ENCODE data around the gene STRADB.
"Not testable (repeated sequence)": the region's sequence is repeated elsewhere in the genome, so short reads cannot be mapped to it uniquely, and the experiment has no call there.

The STRADB gene

DNA sequence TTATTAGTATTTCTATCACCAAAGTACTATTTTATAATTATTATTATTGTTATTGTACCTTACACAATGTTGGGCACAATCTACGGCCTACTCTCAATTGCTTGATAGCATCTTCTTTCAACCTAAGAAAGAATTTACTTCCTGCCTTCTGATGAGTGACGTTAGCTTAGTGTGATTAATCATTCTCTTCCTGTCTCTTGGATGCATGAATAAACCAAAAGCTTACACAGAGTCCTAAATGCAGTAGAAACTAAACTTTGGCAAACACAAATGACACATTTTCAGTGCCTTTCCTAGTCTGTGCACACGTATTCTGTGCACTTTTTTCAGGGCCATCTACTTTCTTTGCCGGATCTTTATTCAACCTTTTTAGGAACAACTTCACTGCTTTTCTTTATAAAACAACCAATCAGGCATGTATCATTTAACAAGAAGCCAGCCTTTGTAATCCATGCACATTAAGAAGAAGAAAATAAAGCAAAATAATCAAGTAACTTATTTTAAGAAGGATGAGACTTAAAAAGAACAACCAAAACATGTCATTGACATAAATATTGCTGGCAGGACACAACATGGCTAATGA, 19.4 kb upstream of the STRADB start:
- no peak for DNase-seq (ENCODE audit: low read depth)
- TF ChIP-seq, protein P1, sequence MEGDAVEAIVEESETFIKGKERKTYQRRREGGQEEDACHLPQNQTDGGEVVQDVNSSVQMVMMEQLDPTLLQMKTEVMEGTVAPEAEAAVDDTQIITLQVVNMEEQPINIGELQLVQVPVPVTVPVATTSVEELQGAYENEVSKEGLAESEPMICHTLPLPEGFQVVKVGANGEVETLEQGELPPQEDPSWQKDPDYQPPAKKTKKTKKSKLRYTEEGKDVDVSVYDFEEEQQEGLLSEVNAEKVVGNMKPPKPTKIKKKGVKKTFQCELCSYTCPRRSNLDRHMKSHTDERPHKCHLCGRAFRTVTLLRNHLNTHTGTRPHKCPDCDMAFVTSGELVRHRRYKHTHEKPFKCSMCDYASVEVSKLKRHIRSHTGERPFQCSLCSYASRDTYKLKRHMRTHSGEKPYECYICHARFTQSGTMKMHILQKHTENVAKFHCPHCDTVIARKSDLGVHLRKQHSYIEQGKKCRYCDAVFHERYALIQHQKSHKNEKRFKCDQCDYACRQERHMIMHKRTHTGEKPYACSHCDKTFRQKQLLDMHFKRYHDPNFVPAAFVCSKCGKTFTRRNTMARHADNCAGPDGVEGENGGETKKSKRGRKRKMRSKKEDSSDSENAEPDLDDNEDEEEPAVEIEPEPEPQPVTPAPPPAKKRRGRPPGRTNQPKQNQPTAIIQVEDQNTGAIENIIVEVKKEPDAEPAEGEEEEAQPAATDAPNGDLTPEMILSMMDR (IDR thresholded peaks at IDR 0.05; ENCODE audit: low read depth, low read length, missing control alignments), result no peak
- H3K4me3 ChIP-seq (ENCODE audit: low read depth, low read length), result no peak overlapping the region

DNA sequence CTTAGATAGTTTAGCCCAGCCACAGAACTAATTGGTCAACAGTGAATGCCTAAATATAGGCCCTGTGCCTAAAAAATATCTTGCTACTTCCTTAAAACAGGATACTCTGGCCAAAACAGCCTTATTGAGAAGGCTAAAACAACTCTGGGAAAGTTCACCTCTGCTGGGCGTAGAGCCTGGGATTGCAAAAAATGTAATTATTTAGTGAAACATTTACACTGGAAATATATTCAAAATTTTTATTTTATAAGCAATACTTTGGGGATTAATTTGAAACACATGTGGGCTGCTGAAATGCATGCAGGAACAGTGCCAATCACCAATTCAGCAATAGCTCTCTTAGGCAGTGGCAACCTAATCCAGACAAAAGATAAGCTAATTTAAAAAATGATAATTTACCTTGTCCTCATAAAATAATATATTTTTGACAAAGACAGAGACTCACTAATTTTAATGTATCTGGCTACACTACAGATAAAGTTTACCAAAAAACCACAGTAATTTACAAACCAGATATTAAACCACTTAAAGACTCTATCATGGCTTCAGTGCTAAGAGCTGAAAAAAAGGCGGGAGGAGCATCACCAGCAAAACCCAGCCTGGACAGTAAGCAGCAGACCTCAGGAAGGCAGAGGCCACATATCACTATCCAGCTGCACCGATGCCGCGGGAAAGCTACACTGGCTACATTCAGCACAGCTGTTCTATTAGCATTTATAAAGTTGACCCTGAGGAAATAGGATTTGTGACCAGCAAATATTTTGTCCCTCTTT, 18.7 kb upstream of the STRADB start:
- DNase-seq (ENCODE audit: low read depth), result no peak
- H3K4me3 ChIP-seq (ENCODE audit: low read depth, low read length), result no peak overlapping the region
- TF ChIP-seq, protein P1 (IDR thresholded peaks at IDR 0.05; ENCODE audit: low read depth, low read length, missing control alignments), result no peak

DNA sequence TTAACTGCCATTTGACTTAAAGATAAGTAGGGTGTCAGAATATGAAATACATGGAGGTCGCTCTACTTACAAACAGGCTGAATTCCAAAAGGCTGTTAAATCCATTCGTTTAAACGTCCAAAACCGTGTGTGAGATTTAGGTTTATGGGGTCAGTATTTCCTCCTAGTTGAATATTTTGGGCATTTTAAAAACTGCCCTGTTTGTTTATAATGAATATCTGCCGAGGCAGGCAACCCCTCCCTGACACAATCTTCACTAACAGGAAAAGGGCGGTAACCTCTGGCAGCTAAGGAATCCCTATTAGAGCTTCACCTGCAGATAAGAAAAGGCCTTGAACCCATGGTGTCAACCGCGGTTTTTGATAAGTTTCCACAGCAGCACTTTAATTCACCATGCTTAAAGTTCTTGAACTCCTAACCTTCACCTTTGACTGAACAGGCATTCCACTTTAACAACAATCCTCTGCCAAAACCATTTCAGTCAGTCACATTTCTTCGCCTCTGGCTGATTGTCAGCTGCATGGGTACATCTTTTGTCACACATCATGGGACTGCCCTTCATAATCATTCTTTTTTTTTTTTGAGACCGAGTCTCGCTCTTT, 18.0 kb upstream of the STRADB start:
- no peak overlapping the region for H3K4me3 ChIP-seq (ENCODE audit: low read depth, low read length)
- TF ChIP-seq, protein P1 (IDR thresholded peaks at IDR 0.05; ENCODE audit: low read depth, low read length, missing control alignments), result no peak
- no peak for DNase-seq (ENCODE audit: low read depth)

DNA sequence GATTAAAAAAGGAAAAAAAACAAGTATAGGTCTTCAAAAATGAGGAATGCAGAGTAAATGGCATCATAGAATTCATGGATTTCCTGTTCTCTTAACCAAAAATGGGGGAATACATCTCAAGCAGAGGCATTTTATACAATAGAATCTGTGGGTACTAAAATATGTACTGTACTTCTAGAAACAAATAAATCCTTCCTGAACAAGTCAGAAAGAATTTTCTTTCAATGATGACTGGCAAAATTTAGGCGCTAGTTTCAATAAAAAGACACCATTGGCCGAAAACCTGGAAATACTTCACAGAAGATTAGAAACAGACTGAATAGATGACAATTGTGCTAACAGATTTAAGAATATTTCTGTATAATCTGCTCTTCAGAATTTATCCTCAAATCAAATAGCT, 15.4 kb upstream of the STRADB start:
- no peak for DNase-seq (ENCODE audit: low read depth)
- TF ChIP-seq, protein P1 (IDR thresholded peaks at IDR 0.05; ENCODE audit: low read depth, low read length, missing control alignments), result no peak
- H3K4me3 ChIP-seq (ENCODE audit: low read depth, low read length), result no peak overlapping the region

DNA sequence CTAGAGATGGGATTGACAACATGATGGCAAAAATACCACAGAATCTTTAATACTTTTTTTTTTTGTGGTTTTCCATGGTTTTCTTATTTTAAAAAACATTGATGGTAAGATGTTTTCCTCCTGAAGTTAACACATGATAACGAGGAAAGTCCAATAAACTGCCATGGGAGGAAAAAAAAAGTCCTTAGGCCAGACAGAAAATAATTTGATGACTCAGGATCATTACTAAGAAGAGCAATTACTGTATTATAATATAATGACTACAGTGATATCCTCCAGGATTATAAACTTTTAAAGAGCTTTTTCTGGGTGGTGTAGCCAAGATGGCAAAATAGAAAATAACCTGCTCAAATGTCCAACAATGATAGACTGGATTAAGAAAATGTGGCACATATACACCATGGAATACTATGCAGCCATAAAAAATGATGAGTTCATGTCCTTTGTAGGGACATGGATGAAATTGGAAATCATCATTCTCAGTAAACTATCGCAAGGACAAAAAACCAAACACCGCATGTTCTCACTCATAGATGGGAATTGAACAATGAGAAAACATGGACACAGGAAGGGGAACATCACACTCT, 12.1 kb upstream of the STRADB start:
- not testable (repeated sequence) for DNase-seq (ENCODE audit: low read depth); H3K4me3 ChIP-seq (ENCODE audit: low read depth, low read length)

DNA sequence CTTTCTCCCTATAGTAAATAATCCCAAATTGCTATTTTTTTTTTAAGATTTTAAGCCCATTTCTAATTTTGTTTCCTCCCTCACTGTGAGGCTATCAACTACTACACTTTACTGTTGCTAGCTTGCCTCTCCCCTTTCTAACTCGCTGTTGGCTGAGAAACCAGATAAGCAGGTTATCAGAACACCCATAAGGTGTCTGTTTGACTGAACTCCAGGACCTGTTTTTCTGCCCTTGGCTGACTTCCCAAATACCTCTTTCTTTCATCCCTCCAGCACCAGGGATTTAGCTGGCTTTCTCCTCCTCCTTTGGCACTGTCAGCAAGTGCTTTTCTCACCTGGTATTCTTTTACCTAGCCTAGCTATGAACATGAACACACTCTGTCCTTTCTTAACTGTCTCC, 11.4 kb upstream of the STRADB start:
- TF ChIP-seq, protein P1 (IDR thresholded peaks at IDR 0.05; ENCODE audit: low read depth, low read length, missing control alignments), result no peak
- no peak overlapping the region for H3K4me3 ChIP-seq (ENCODE audit: low read depth, low read length)
- no peak for DNase-seq (ENCODE audit: low read depth)

DNA sequence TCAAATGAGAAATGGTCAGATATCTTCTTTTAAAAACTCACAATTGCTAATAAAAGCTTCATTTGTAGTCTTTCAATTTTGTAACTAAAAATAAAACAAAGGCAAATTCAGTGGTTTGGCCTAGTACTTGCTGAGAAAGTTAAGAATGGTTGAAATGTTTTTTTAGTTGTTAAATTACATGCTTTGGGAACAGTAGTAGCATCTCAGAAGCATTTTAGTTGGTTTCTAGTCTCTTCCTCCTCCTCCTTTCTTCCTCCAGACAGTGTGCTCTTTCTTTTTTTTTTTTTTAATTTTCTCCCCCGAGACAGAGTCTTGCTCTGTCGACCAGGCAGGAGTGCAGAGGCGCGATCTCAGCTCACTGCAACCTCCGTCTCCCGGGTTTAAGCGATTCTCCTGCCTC, 10.1 kb upstream of the STRADB start:
- DNase-seq (ENCODE audit: low read depth), result no peak
- no peak overlapping the region for H3K4me3 ChIP-seq (ENCODE audit: low read depth, low read length)
- TF ChIP-seq, protein P1 (IDR thresholded peaks at IDR 0.05; ENCODE audit: low read depth, low read length, missing control alignments), result no peak
